ENCODE measurements around the gene INSM2.

- no peak for TF ChIP-seq CTCF (IDR thresholded peaks at IDR 0.05; ENCODE audit: insufficient read depth, low read depth, low read length)
- TF ChIP-seq EZH2 (IDR thresholded peaks at IDR 0.05; ENCODE audit: insufficient read depth, low read length) = no peak
These were observed 39.9 kb downstream of the INSM2 start for GRCh38 chr14:35573911-35574310.
